Measurements from ENCODE around the gene MRPL43. TPM values are rescaled to one million over a fixed set of nuclear protein-coding genes. Genes with fewer than 3 reads are reported as not detected.

MRPL43 gene
- total RNA-seq, 2 experiments from 2014 or later, result 45.0 to 47.3 TPM

DNA sequence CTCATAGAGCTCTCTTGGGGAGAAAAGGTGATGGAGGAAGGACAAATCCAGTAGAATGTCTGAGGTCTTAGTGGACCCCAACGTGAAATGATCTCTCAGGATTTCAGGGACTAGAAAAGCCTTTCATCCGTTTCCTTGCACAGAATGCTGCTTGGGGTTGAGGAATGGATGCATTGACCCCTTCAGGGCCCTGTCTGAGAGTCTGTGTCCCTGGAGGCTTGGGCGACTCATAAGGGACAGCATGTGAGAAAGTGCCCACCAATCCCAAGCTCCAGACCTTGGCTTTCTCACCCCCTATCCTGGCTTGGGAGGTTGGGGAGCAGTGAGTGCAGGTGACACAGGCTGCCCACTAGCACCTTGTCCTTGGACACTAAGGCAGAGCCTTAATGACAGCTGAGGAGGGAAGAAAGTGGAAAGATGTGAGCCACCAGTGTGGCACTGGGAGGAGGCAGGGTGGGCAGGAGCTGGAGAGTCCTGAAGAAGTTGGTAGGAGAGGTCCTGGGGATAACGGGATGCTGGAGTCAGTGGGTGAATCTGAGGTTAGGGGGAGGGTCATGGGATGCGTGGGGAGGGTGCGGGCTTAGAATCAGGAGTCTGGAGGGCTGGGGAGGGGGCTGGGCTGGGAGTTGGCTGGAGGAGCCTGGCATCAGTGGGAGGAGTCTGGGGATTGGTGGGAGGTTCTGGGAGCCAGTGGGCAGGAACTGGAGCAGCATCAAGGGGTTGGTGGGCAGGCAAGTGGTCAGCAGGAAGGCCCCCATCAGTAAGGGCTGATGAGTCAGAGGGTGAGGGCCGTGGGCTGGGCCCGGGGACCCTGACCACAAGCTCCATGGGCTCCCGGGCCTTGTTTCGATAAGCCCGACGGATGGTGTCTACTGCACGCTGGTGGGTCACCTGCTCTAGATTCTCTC, 20.9 kb upstream of the MRPL43 start:
- H3K36me3 Mint-ChIP-seq (ENCODE audit: low read depth), result no peaks in the 10 kb centered on the region
- peaks cover 5% of the 10 kb centered on the region for H3K4me1 Mint-ChIP-seq (ENCODE audit: low read depth)
- DNase-seq, result no peak
- CTCF ChIA-PET, result interaction anchor here (1.5 to 4.6 kb wide), 2 partner anchors 10 kb away, joined by 3 to 30 read pairs; no protein-coding TSS in a partner anchor
- H3K27ac Mint-ChIP-seq, result no peak overlapping the region
- H3K27me3 Mint-ChIP-seq (ENCODE audit: low read depth), result peaks cover 3% of the 10 kb centered on the region
- no peaks in the 10 kb centered on the region for H3K9me3 Mint-ChIP-seq
- H3K4me3 Mint-ChIP-seq, result no peak overlapping the region
- intact Hi-C loops (cut with micrococcal nuclease), result no loop called here

DNA sequence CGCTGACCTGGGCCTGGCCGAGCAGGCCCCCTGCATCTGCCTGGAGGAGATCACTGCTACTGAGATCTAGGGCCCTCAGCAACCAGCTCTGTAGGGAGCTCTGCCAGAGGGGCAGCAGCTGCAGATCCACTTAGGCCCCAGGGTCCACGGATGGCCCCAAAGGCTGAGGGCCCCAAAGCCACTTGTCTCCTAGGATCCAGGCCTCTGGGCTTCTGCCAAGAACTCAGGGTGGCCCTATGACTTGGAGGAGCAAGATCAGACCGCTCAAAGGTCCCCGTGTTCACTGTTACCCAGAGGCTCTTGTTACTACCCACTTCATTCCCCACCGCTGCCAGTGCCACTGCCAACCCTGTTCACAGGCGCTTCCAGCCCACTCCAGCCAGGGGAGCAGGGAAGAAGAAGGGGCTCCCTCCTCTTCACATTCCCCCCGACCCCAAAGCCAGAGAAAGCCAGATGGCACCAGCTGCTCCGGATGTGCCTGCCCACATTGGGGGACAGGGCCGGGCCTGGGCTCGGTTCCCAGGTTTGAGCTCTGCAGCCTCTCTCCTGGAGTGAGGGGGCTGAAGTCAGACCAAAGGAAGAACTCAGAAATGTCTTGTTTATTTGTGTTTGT, 19.9 kb upstream of the MRPL43 start:
- Mint-ChIP-seq H3K9me3 (no peaks in the 10 kb centered on the region), H3K4me1 (ENCODE audit: low read depth) (no peaks in the 10 kb centered on the region), H3K36me3 (ENCODE audit: low read depth) (no peaks in the 10 kb centered on the region), H3K27ac (no peak overlapping the region), H3K27me3 (ENCODE audit: low read depth) (no peaks in the 10 kb centered on the region), H3K4me3 (no peak overlapping the region)
- intact Hi-C loops (cut with micrococcal nuclease), result no loop called here
- no peak for DNase-seq
- CTCF ChIA-PET, result interaction anchor here (1.5 to 4.6 kb wide), 4 partner anchors 7 to 445 kb away, joined by 3 to 30 read pairs (median 11); no protein-coding TSS in a partner anchor

DNA sequence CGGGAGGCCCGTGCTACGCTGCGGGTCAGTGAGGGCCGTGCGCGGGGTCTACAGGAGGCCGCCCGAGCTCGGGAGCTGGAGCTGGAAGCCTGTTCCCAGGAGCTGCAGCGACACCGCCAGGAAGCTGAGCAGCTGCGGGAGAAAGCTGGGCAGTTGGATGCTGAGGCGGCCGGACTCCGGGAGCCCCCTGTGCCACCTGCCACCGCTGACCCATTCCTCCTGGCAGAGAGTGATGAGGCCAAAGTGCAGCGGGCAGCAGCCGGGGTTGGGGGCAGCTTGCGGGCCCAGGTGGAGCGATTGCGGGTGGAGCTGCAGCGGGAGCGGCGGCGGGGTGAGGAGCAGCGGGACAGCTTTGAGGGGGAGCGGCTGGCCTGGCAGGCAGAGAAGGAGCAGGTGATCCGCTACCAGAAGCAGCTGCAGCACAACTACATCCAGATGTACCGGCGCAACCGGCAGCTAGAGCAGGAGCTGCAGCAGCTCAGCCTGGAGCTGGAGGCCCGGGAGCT, 19.3 kb upstream of the MRPL43 start:
- Mint-ChIP-seq H3K9me3 (no peaks in the 10 kb centered on the region), H3K27ac (no peak overlapping the region), H3K27me3 (ENCODE audit: low read depth) (no peaks in the 10 kb centered on the region), H3K36me3 (ENCODE audit: low read depth) (no peaks in the 10 kb centered on the region), H3K4me3 (no peak overlapping the region), H3K4me1 (ENCODE audit: low read depth) (no peaks in the 10 kb centered on the region)
- CTCF ChIA-PET, result interaction anchor here (0.6 to 4.6 kb wide), 6 partner anchors 8 to 444 kb away, joined by 3 to 30 read pairs (median 5); no protein-coding TSS in a partner anchor
- intact Hi-C loops (cut with micrococcal nuclease), result no loop called here
- DNase-seq, result no peak

DNA sequence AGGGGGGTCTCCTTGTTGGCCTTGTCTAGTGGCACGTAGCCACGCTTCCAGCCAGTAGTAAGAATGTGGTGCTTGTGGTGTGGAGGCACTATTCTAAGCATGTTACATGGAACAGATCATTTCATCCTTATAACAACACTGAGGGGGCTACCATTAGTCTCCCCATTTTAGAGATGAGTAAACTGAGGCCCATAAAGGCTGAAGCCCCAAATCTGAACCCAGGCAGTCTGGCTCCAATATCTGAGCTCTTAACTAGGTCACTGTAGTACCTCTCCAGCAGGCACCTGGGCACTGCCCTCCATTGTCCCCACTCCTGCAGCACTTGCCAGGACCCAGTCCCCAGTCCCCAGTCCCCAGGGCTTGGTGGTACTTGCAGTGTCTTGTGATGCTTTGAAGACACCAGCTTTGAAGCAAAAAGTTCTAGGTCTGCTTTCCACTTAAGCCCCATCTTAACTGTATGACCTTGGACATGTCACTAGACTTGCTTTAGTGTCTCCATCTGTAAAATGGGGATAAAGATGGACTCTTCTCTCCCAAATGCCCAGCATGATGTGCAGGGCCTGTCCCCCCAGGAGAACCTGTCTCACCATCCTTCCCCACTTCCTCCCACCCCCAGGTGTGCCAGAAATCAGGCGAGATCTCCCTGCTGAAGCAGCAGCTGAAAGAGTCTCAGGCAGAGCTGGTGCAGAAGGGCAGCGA, 18.7 kb upstream of the MRPL43 start:
- CTCF ChIA-PET, result interaction anchor here (0.5 to 4.6 kb wide), 6 partner anchors 9 to 444 kb away, joined by 3 to 30 read pairs (median 5); no protein-coding TSS in a partner anchor
- Mint-ChIP-seq H3K27ac (no peak overlapping the region), H3K9me3 (no peaks in the 10 kb centered on the region), H3K4me1 (ENCODE audit: low read depth) (peaks cover 1% of the 10 kb centered on the region), H3K27me3 (ENCODE audit: low read depth) (no peaks in the 10 kb centered on the region), H3K36me3 (ENCODE audit: low read depth) (no peaks in the 10 kb centered on the region), H3K4me3 (no peak overlapping the region)
- DNase-seq, result no peak
- intact Hi-C loops (cut with micrococcal nuclease), result no loop called here

DNA sequence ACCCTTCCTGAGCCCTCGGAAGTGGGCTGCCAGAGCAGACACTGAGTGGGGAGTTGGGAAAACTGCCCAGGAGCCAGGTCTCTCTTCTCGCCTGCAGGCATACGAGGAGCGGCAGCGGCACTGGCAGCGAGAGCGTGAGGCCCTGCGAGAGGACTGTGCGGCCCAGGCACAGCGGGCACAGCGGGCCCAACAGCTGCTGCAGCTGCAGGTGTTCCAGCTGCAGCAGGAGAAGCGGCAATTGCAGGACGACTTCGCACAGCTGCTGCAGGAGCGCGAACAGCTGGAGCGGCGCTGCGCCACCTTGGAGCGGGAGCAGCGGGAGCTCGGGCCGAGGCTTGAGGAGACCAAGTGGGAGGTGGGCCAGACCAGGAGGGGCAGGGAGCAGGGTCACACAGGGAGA, 18.1 kb upstream of the MRPL43 start:
- H3K4me1 Mint-ChIP-seq (ENCODE audit: low read depth), result peaks cover 3% of the 10 kb centered on the region
- no peaks in the 10 kb centered on the region for H3K9me3 Mint-ChIP-seq
- no peak for DNase-seq
- no peak overlapping the region for H3K4me3 Mint-ChIP-seq
- intact Hi-C loops (cut with micrococcal nuclease), result no loop called here
- H3K27ac Mint-ChIP-seq, result no peak overlapping the region
- H3K27me3 Mint-ChIP-seq (ENCODE audit: low read depth), result no peaks in the 10 kb centered on the region
- CTCF ChIA-PET, result interaction anchor here (0.5 to 4.6 kb wide), 3 partner anchors 9 to 69 kb away, joined by 3 to 30 read pairs (median 18); no protein-coding TSS in a partner anchor
- H3K36me3 Mint-ChIP-seq (ENCODE audit: low read depth), result no peaks in the 10 kb centered on the region

DNA sequence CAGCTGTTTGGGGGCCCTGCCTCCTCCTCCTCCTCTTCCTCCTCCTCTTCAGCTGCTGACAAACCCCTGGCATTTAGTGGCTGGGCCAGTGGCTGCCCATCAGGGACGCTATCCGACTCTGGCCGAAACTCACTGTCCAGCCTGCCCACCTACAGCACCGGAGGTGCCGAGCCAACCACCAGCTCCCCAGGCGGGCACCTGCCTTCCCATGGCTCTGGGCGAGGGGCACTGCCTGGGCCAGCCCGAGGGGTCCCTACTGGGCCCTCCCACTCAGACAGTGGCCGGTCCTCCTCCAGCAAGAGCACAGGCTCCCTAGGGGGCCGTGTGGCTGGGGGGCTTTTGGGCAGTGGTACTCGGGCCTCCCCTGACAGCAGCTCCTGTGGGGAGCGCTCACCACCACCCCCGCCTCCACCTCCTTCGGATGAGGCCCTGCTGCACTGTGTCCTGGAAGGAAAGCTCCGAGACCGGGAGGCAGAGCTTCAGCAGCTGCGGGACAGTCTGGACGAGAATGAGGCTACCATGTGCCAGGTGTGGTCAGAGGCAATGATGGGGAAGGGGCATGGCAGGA, 16.4 kb upstream of the MRPL43 start:
- DNase-seq, result no peak
- CTCF ChIA-PET, result interaction anchor here (0.8 to 3.5 kb wide), 8 partner anchors 9 to 72 kb away, joined by 3 to 18 read pairs (median 3); partner anchors contain the start of genes PDZD7 and SFXN3
- no peak overlapping the region for H3K27ac Mint-ChIP-seq
- no peaks in the 10 kb centered on the region for H3K27me3 Mint-ChIP-seq (ENCODE audit: low read depth)
- no peak overlapping the region for H3K4me3 Mint-ChIP-seq
- H3K4me1 Mint-ChIP-seq (ENCODE audit: low read depth), result peaks cover 4% of the 10 kb centered on the region
- intact Hi-C loops (cut with micrococcal nuclease), result no loop called here
- no peaks in the 10 kb centered on the region for H3K9me3 Mint-ChIP-seq
- no peaks in the 10 kb centered on the region for H3K36me3 Mint-ChIP-seq (ENCODE audit: low read depth)

DNA sequence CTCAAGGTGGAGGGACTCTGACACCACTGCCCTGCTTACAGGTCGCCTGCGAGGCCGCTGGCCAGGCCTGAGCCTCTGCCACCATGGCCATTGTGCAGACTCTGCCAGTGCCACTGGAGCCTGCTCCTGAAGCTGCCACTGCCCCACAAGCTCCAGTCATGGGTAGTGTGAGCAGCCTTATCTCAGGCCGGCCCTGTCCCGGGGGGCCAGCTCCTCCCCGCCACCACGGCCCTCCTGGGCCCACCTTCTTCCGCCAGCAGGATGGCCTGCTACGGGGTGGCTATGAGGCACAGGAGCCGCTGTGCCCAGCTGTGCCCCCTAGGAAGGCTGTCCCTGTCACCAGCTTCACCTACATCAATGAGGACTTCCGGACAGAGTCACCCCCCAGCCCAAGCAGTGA, 15.2 kb upstream of the MRPL43 start:
- H3K9me3 Mint-ChIP-seq, result no peaks in the 10 kb centered on the region
- no peak for DNase-seq
- H3K36me3 Mint-ChIP-seq (ENCODE audit: low read depth), result no peaks in the 10 kb centered on the region
- H3K27ac Mint-ChIP-seq, result no peak overlapping the region
- intact Hi-C loops (cut with micrococcal nuclease), result no loop called here
- peaks cover 10% of the 10 kb centered on the region for H3K4me1 Mint-ChIP-seq (ENCODE audit: low read depth)
- H3K4me3 Mint-ChIP-seq, result no peak overlapping the region
- H3K27me3 Mint-ChIP-seq (ENCODE audit: low read depth), result no peaks in the 10 kb centered on the region
- CTCF ChIA-PET, result interaction anchor here (1.3 to 1.6 kb wide), 5 partner anchors 9 to 39 kb away, joined by 3 to 7 read pairs (median 6); no protein-coding TSS in a partner anchor

DNA sequence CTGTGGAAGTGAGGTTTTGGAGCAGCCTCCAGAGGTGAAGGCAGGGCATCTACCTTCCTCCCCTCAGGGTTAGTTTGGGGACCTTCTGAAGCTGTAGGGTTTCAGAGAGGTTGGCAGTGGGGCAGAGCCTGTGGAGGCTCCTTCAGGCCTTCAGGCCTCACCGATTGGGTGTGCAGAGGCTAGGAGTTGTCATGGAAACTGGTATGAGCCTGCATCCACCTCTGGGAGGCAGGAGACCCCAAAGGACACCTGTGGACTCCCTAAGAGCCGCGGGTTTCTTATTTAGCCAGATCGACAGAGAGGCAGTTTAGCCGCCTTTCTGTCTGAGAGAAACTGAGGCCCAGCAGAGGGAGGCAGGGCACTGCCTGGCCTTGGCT, 14.3 kb upstream of the MRPL43 start:
- intact Hi-C loops (cut with micrococcal nuclease), result no loop called here
- Mint-ChIP-seq H3K9me3 (no peaks in the 10 kb centered on the region), H3K27me3 (ENCODE audit: low read depth) (no peaks in the 10 kb centered on the region), H3K4me3 (no peak overlapping the region), H3K4me1 (ENCODE audit: low read depth) (peaks cover 12% of the 10 kb centered on the region), H3K27ac (no peak overlapping the region), H3K36me3 (ENCODE audit: low read depth) (no peaks in the 10 kb centered on the region)
- CTCF ChIA-PET, result interaction anchor here (0.5 to 6.4 kb wide), 4 partner anchors 15 to 65 kb away, joined by 3 to 94 read pairs (median 3); no protein-coding TSS in a partner anchor
- DNase-seq, result no peak

DNA sequence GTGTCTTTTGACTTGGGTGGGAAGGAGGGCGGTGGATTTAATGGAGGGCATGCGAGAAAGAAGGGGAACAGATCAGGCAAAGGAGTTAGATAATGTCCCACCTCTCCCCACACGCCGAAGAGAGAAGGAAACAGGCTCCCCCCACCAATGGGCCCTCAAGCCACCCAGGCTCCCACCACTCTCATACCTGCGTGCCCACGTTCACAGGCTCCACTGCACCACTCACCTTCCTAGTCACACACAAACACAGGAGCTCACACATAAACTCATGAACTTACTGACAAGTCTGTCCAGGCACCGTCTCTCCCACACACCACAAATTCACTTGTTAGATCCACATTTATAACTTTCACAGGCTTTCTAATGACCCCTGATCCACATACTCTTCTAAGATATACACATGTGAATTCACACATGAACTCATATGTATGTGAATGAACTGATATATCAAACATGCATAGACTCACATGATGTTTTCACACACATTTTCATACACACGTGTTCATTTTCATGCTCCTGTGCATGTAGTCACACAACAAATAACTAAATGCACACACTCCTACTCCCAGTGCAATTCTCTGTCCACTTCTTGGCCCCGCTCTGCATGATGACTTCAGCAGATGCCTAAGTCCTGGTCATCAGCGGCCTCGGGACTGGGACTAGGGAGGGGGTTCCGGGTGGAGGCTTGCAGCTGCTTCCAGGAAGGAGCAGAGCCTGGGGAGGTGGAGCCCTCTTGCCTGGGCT, 13.8 kb upstream of the MRPL43 start:
- H3K4me3 Mint-ChIP-seq, result peak overlapping the region; percentile 4
- H3K36me3 Mint-ChIP-seq (ENCODE audit: low read depth), result no peaks in the 10 kb centered on the region
- CTCF ChIA-PET, result interaction anchor here (0.5 to 6.4 kb wide), 3 partner anchors 16 to 66 kb away, joined by 3 to 94 read pairs (median 3); no protein-coding TSS in a partner anchor
- intact Hi-C loops (cut with micrococcal nuclease), result no loop called here
- no peak for DNase-seq
- no peaks in the 10 kb centered on the region for H3K27me3 Mint-ChIP-seq (ENCODE audit: low read depth)
- no peak overlapping the region for H3K27ac Mint-ChIP-seq
- peaks cover 16% of the 10 kb centered on the region for H3K4me1 Mint-ChIP-seq (ENCODE audit: low read depth)
- H3K9me3 Mint-ChIP-seq, result no peaks in the 10 kb centered on the region

DNA sequence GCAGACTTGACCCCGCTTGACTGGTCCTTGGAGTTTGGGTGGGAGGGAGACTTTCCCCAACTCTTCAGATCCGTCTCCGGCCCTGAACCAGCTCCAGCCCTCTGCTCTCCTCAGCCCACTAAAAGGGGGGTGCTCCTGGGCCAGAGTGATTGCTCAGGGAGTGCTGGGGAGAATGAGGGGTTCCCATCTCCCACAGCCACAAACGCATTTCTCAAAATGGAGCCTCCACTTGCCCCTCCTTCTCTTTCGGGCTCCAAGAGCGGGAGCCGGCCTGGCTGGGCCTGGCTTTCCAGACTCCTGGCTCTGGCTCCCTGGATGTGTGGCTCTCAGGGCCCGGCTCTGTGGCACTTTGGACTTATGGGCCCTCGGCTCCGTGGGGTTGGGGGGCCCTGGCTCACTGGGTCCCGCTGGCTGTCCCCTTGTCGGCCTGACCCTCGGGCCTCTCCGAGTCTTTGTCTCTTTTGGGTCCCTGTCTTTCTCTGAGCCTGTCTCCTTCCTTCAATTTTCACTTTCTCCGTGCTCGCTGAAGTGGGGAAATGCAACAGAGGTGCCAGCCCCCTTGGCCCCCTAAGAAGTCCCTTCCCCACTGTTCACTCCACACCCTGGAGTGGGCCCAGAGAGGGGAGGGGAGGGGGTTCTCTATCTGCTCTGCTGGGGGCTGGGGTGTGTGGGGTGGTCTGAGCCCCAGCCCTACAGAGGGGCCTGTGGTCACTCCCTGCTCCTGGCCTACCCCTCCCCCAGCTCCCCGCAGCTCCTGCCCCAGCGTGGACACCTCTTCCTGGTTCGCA, 13.0 kb upstream of the MRPL43 start:
- DNase-seq, result no peak
- Mint-ChIP-seq H3K4me1 (ENCODE audit: low read depth) (peaks cover 16% of the 10 kb centered on the region), H3K9me3 (no peaks in the 10 kb centered on the region), H3K4me3 (peak overlapping the region; percentile 64), H3K27me3 (ENCODE audit: low read depth) (no peaks in the 10 kb centered on the region), H3K36me3 (ENCODE audit: low read depth) (no peaks in the 10 kb centered on the region), H3K27ac (no peak overlapping the region)
- intact Hi-C loops (cut with micrococcal nuclease), result no loop called here
- CTCF ChIA-PET, result interaction anchor here (1.1 to 6.4 kb wide), 3 partner anchors 12 to 62 kb away, joined by 5 to 94 read pairs (median 33); partner anchors contain the start of genes MRPL43 and TWNK
